OCI-LY7 (cell line): ENCODE measurements around the gene CDH23. TPM values are rescaled to one million over a fixed set of nuclear protein-coding genes. Genes with fewer than 3 reads are reported as not detected.

Experiments
- BruUV-seq: library from RNA; stranded (reverse); fragments of 400-500 nt; replicated peaks from 2 replicates; lab custom pipeline; 2021; lab: Mats Ljungman, UMichigan
- CTCF ChIA-PET: fragments of 300-600 bp; sonication (Branson Sonifier 250); formaldehyde crosslinking; loops from one replicate; lab custom pipeline; 2022; ENCODE audit warnings: antibody characterized with exemption; ENCODE audit not compliant: unreplicated experiment; lab: Charles Lee
- POLR2A ChIA-PET: fragments of 300-600 bp; sonication (Branson Sonifier 250); formaldehyde crosslinking; loops from one replicate; lab custom pipeline; 2022; ENCODE audit warnings: antibody characterized with exemption; lab: Charles Lee
- DNase-seq: peaks from one replicate; pipeline ENCODE4 v3.0.0-alpha.2; 2015; ENCODE audit warnings: low spot score
- H2AFZ ChIP-seq: fragments of 200-600 bp; sonication (generic), shearing (Covaris generic); 2 replicates; pipeline ENCODE4 v1.6.1; 2014; ENCODE audit warnings: mild to moderate bottlenecking, antibody characterized with exemption, low read length, moderate library complexity
- H3K27ac ChIP-seq: fragments of 200-600 bp; sonication (generic); 2 replicates; pipeline ENCODE4 v1.5.1; 2014; ENCODE audit warnings: mixed run types, low read depth, mild to moderate bottlenecking, moderate library complexity, low read length, inconsistent platforms; ENCODE audit not compliant: poor library complexity, severe bottlenecking
- H3K36me3 ChIP-seq: fragments of 200-600 bp; sonication (generic); 2 replicates; pipeline ENCODE4 v1.6.1; 2014; ENCODE audit warnings: mild to moderate bottlenecking, antibody characterized with exemption, low read length, moderate library complexity, mixed read lengths; ENCODE audit not compliant: insufficient read depth
- H3K4me1 ChIP-seq: fragments of 200-600 bp; sonication (generic); 2 replicates; pipeline ENCODE4 v1.5.1; 2014; ENCODE audit warnings: mild to moderate bottlenecking, low read length; ENCODE audit not compliant: insufficient read depth, poor library complexity, severe bottlenecking
- H3K4me2 ChIP-seq: fragments of 200-600 bp; sonication (generic); 2 replicates; pipeline ENCODE4 v1.6.1; 2014; ENCODE audit warnings: mild to moderate bottlenecking, low read length
- H3K4me3 ChIP-seq: fragments of 200-600 bp; sonication (generic); 2 replicates; pipeline ENCODE4 v1.5.1; 2014; ENCODE audit warnings: mild to moderate bottlenecking, low read depth, low read length; ENCODE audit not compliant: poor library complexity, severe bottlenecking
- H3K79me2 ChIP-seq: fragments of 200-600 bp; sonication (generic); 2 replicates; pipeline ENCODE4 v1.6.1; 2016; ENCODE audit warnings: low read depth, mild to moderate bottlenecking, low read length, moderate library complexity, mixed read lengths; ENCODE audit not compliant: insufficient read depth
- H3K9me2 ChIP-seq: fragments of 200-600 bp; sonication (generic); 2 replicates; pipeline ENCODE4 v1.6.1; 2016; ENCODE audit warnings: mild to moderate bottlenecking, low read length, mixed read lengths; ENCODE audit not compliant: insufficient read depth
- H3K9me3 ChIP-seq: fragments of 200-600 bp; sonication (generic); 2 replicates; pipeline ENCODE4 v1.6.1; 2014; ENCODE audit warnings: mild to moderate bottlenecking, mixed run types, low read length, mixed read lengths
- H4K20me1 ChIP-seq: fragments of 200-600 bp; sonication (generic); 2 replicates; pipeline ENCODE4 v1.6.1; 2014; ENCODE audit warnings: mild to moderate bottlenecking, antibody characterized with exemption, low read length, moderate library complexity, mixed read lengths; ENCODE audit not compliant: insufficient read depth
- EZH2phosphoT487 ChIP-seq: fragments of 200-600 bp; sonication (generic); IDR thresholded peaks from 2 replicates; pipeline ENCODE4 v1.6.1; 2018; ENCODE audit warnings: low read depth, borderline replicate concordance, mild to moderate bottlenecking, mixed run types, antibody characterized with exemption, low read length, moderate library complexity, mixed read lengths
- intact Hi-C: fragments of 100-400 bp; cut with micrococcal nuclease; formaldehyde crosslinking; loops from one replicate; pipeline ENCODE4 v1.10.0; 2022; ENCODE audit not compliant: unreplicated experiment
- total RNA-seq, 2 experiments: library from RNA; depleted of rRNA in 1 of 2; stranded (reverse); fragments of >200 nt in 1 of 2; shearing (Covaris generic) in 1 of 2; gene quantifications; 2 replicates each; pipeline ENCODE4 v1.2.3, GENCODE V29; 2014 to 2022
- TF ChIP-seq, protein P1 (sequence below): fragments of 200-600 bp; sonication (generic); conservative IDR thresholded peaks from 2 replicates; pipeline ENCODE4 v1.5.1; 2014; ENCODE audit warnings: mild to moderate bottlenecking, antibody characterized with exemption, low read length, moderate library complexity, mixed read lengths

CDH23 gene
- total RNA-seq, 2 experiments from 2014 or later, result 0.92 to 9.9 TPM

DNA sequence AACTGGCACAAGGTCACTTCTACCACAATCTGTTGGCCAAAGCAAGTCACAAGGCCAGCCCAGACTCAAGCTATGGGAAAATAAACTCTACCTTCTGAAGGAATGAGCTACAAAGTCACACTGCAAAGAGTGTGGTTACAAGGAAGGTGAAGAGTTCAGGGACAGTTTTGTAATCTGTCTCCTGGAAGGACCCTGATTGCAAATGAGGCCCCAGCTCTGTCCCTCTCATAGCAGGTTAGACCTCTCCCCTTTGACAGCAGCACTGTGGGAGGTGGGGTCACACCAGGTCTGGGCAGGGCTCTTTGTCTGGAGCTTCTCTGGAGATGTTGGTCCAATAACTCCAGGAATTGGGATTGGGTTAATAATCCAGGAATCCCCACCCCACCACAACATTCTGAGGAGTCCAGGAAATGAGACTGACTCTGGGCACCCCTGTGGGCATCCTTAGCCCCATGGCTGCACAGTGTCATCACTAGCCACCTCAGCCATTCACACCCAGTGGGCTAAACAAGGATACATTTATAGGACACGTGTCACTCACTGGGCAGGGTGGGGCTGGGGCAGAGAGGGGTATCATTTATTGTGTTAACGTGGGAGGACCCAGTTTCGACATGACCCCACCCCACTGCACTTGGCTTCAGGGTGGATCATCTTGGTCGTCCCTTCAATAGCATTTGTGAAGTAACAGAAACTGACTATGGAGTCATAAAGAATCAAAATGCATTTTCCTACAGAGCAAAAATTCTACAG lies 346.5 kb downstream of the CDH23 start:
- Histone ChIP-seq H3K79me2 (no peaks in the 10 kb centered on the region), H3K4me3 (no peak overlapping the region), H3K27ac (no peak overlapping the region), H4K20me1 (no peaks in the 10 kb centered on the region), H2AFZ (no peak overlapping the region), H3K4me1 (peaks cover 25% of the 10 kb centered on the region), H3K36me3 (no peaks in the 10 kb centered on the region), H3K9me2 (no peaks in the 10 kb centered on the region), H3K9me3 (no peaks in the 10 kb centered on the region), H3K4me2 (no peak overlapping the region)
- no peak for DNase-seq
- intact Hi-C loops, result no loop called here
- TF ChIP-seq, protein P1, sequence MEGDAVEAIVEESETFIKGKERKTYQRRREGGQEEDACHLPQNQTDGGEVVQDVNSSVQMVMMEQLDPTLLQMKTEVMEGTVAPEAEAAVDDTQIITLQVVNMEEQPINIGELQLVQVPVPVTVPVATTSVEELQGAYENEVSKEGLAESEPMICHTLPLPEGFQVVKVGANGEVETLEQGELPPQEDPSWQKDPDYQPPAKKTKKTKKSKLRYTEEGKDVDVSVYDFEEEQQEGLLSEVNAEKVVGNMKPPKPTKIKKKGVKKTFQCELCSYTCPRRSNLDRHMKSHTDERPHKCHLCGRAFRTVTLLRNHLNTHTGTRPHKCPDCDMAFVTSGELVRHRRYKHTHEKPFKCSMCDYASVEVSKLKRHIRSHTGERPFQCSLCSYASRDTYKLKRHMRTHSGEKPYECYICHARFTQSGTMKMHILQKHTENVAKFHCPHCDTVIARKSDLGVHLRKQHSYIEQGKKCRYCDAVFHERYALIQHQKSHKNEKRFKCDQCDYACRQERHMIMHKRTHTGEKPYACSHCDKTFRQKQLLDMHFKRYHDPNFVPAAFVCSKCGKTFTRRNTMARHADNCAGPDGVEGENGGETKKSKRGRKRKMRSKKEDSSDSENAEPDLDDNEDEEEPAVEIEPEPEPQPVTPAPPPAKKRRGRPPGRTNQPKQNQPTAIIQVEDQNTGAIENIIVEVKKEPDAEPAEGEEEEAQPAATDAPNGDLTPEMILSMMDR, result no peak
- CTCF ChIA-PET, result no interaction called here
- POLR2A ChIA-PET, result interaction anchor here (0.5 to 1.6 kb wide), 3 partner anchors 13 to 1050 kb away, joined by 3 to 9 read pairs (median 3); no protein-coding TSS in a partner anchor
- BruUV-seq, result no TSS peak

DNA sequence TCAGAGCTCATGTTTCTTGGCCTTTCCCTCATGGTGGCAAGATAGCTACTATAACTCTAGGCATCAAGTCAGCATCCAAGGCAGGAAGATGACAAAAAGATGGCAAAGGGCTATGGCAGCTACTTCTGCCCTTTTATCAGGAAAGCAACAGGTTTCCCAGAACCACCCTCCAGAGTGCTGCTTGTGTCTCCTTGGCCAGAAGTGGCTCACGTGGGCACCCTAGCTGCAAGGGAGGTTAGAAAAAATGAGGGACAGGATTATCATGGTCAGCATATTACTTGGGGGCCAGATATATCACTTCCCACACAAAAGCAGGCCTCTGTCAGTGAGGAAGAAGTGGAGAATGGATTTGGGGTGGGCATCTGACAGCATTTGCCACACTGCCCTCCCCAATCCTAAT lies 347.1 kb downstream of the CDH23 start:
- H3K4me1 ChIP-seq, result peaks cover 31% of the 10 kb centered on the region
- no peaks in the 10 kb centered on the region for H3K79me2 ChIP-seq
- H3K4me3 ChIP-seq, result no peak overlapping the region
- no peak for DNase-seq
- H3K36me3 ChIP-seq, result no peaks in the 10 kb centered on the region
- BruUV-seq, result no TSS peak
- H3K9me3 ChIP-seq, result no peaks in the 10 kb centered on the region
- intact Hi-C loops, result no loop called here
- ChIA-PET CTCF (no interaction called here), POLR2A (interaction anchor here (0.5 to 1.6 kb wide), 2 partner anchors 13 to 1049 kb away, joined by 3 to 9 read pairs; no protein-coding TSS in a partner anchor)
- H4K20me1 ChIP-seq, result no peaks in the 10 kb centered on the region
- H3K27ac ChIP-seq, result no peak overlapping the region
- H2AFZ ChIP-seq, result no peak overlapping the region
- H3K9me2 ChIP-seq, result no peaks in the 10 kb centered on the region
- TF ChIP-seq EZH2phosphoT487, result no peak
- TF ChIP-seq, protein P1, result no peak
- H3K4me2 ChIP-seq, result no peak overlapping the region
